Astrocyte (in vitro differentiated cells and primary cell): ENCODE data around the gene WASHC2C.
"Not testable (repeated sequence)": the region's sequence is repeated elsewhere in the genome, so short reads cannot be mapped to it uniquely, and the experiment has no call there.

Source experiments
- CTCF ChIP-seq: IDR thresholded peaks from 2 replicates; pipeline ENCODE4 v1.5.1; 2011; ENCODE audit warnings: low read depth, mild to moderate bottlenecking, inconsistent platforms, low read length, moderate library complexity; ENCODE audit not compliant: insufficient read depth
- EZH2 ChIP-seq: IDR thresholded peaks from 2 replicates; pipeline ENCODE4 v1.6.1; 2012; ENCODE audit warnings: mild to moderate bottlenecking, low read length, inconsistent platforms; ENCODE audit not compliant: insufficient read depth

DNA sequence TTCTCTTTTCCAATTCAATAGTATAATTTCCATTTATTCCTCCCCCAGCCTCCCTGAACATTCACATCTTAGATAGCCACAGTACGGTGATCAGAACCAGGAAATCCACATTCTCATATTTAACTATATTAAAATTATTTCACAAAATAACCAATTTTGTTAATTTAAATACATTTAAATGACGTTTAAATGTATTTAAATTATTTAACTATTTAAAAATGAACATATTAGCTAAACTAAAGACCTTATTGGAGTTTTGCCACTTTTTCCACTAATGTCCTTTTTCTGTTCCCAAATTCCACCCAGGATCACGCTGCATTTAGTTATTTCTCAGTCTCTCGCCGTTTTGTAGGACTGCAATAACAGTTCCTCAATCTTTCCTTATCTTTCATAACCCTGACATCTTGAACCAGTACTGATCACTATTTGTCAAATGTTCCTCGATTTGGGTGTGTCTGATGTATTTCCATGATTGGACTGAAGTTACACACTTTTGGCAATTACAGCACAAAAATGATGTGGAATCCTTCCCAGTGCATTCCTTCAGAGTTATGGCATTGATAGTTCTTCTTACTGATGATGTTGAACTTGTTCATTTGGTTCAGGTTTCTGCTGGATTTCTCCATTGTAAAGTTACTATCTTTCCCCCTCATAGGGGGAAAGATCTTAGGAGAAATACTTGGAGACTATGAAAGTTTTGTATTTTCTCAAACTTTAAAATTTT is 93.2 kb downstream of the WASHC2C start:
- TF ChIP-seq CTCF, EZH2: not testable (repeated sequence)
